ENCODE results near the gene PTPRK. TPM values are rescaled to one million over a fixed set of nuclear protein-coding genes. Genes with fewer than 3 reads are reported as not detected.

Gene PTPRK
- polyA plus RNA-seq, 1 donor (not counting 4 experiments of a cell fraction or from before 2014, with no cell fraction given), result 52.7 TPM

DNA sequence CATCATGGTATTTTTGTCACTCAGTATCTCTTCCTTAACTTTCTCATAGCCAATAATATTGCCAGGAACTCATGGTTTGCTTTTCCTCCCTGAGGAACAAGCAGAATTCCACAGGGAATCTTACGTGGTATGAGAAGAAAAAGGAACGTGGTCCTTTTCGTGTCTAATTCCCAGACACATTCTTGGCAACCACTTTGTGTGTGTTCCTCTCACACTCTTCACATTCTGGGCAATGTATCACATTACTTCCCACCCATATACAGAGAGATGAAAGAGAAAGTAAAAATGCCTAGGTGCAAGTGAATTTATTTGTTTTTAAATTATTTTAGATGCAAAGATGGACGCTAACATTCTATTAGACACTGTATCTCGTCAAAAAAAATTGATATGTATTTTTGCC is 102.7 kb downstream of the PTPRK start:
- Histone ChIP-seq H3K4me1 (ENCODE audit: control insufficient read depth, extremely low read depth, insufficient read depth, low read length) (peaks cover 9% of the 10 kb centered on the region), H3K9me1 (ENCODE audit: control insufficient read depth, extremely low read depth, insufficient read depth, low read length) (no peaks in the 10 kb centered on the region), H3K27me3 (ENCODE audit: control insufficient read depth, extremely low read depth, insufficient read depth, low read length) (no peaks in the 10 kb centered on the region), H4K20me1 (ENCODE audit: control insufficient read depth, extremely low read depth, insufficient read depth, low read length) (no peaks in the 10 kb centered on the region), H3K27ac (ENCODE audit: control insufficient read depth, insufficient read depth, low read length) (no peak overlapping the region), H3K4me3 (ENCODE audit: control insufficient read depth in 2 of 3, extremely low read depth in 1 of 3, insufficient read depth in 2 of 3, low read depth in 1 of 3, low read length in 3 of 3) (no peak overlapping the region), H2AFZ (ENCODE audit: control insufficient read depth, low read length) (no peak overlapping the region), H3K9me3 (ENCODE audit: control insufficient read depth, low read depth, low read length) (no peaks in the 10 kb centered on the region), H3K36me3 (ENCODE audit: control insufficient read depth in 2 of 2, extremely low read depth in 1 of 2, insufficient read depth in 2 of 2, low read length in 2 of 2) (no peaks in the 10 kb centered on the region), H3K79me2 (ENCODE audit: control insufficient read depth, insufficient read depth, low read length) (peaks cover 66% of the 10 kb centered on the region), H3K4me2 (ENCODE audit: control insufficient read depth, extremely low read depth, insufficient read depth, low read depth, low read length) (no peak overlapping the region), H3K9ac (ENCODE audit: control insufficient read depth, extremely low read depth, insufficient read depth, low read length) (no peak overlapping the region)
- no peak for DNase-seq (ENCODE audit: low read depth, low spot score)
- no peak for FAIRE-seq
- no peak for TF ChIP-seq EZH2 (IDR thresholded peaks at IDR 0.05; ENCODE audit: low read length)
- no peak for TF ChIP-seq CTCF (optimal IDR thresholded peaks at IDR 0.05 in 1 of 3, IDR thresholded peaks at IDR 0.05 in 1 of 3, conservative IDR thresholded peaks at IDR 0.05 in 1 of 3; ENCODE audit: extremely low read depth in 1 of 3, insufficient read depth in 2 of 3, low read length in 3 of 3)
- dilution Hi-C loops (cut with MboI; ENCODE audit: extremely low pct_ligation_motif_present, low sequenced_read_pairs), result no loop called here

DNA sequence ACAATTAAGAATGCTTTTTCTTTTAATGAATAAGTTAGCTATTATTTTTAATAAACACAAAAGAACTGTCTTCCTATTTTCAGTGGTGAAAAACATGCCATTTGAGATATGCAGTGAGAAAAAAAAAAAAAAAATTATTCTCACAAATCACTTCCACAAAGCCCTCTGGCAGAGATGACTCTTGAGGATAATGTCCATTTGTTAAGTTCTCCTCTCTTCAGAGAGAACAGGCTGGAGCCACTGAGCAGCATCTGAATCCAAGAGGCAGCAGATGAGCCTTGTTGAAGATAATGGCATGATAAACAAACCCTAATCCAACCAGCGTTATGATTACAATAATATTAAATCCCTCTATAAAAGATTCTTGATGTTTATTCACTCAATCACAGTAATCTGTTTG is 105.0 kb downstream of the PTPRK start:
- DNase-seq (ENCODE audit: low read depth, low spot score) (no peak), FAIRE-seq (no peak)
- TF ChIP-seq EZH2 (IDR thresholded peaks at IDR 0.05; ENCODE audit: low read length) (no peak), CTCF (optimal IDR thresholded peaks at IDR 0.05 in 1 of 3, IDR thresholded peaks at IDR 0.05 in 1 of 3, conservative IDR thresholded peaks at IDR 0.05 in 1 of 3; ENCODE audit: extremely low read depth in 1 of 3, insufficient read depth in 2 of 3, low read length in 3 of 3) (no peak)
- Histone ChIP-seq H3K4me2 (ENCODE audit: control insufficient read depth, extremely low read depth, insufficient read depth, low read depth, low read length) (no peak overlapping the region), H3K4me3 (ENCODE audit: control insufficient read depth in 2 of 3, extremely low read depth in 1 of 3, insufficient read depth in 2 of 3, low read depth in 1 of 3, low read length in 3 of 3) (no peak overlapping the region), H3K27ac (ENCODE audit: control insufficient read depth, insufficient read depth, low read length) (no peak overlapping the region), H3K9ac (ENCODE audit: control insufficient read depth, extremely low read depth, insufficient read depth, low read length) (no peak overlapping the region), H3K27me3 (ENCODE audit: control insufficient read depth, extremely low read depth, insufficient read depth, low read length) (no peaks in the 10 kb centered on the region), H2AFZ (ENCODE audit: control insufficient read depth, low read length) (no peak overlapping the region), H3K36me3 (ENCODE audit: control insufficient read depth in 2 of 2, extremely low read depth in 1 of 2, insufficient read depth in 2 of 2, low read length in 2 of 2) (no peaks in the 10 kb centered on the region), H3K9me3 (ENCODE audit: control insufficient read depth, low read depth, low read length) (no peaks in the 10 kb centered on the region), H3K79me2 (ENCODE audit: control insufficient read depth, insufficient read depth, low read length) (peaks cover 67% of the 10 kb centered on the region), H4K20me1 (ENCODE audit: control insufficient read depth, extremely low read depth, insufficient read depth, low read length) (no peaks in the 10 kb centered on the region), H3K4me1 (ENCODE audit: control insufficient read depth, extremely low read depth, insufficient read depth, low read length) (peaks cover 12% of the 10 kb centered on the region), H3K9me1 (ENCODE audit: control insufficient read depth, extremely low read depth, insufficient read depth, low read length) (no peaks in the 10 kb centered on the region)
- dilution Hi-C loops (cut with MboI; ENCODE audit: extremely low pct_ligation_motif_present, low sequenced_read_pairs), result no loop called here

All from keratinocyte (primary cell).